HepG2 (cell line): ENCODE measurements around the gene MXI1. TPM values are rescaled to one million over a fixed set of nuclear protein-coding genes. Genes with fewer than 3 reads are reported as not detected.

Source experiments
- ARHGAP35 ChIP-seq: sonication (generic); formaldehyde crosslinking; IDR thresholded peaks from 2 replicates; pipeline ENCODE4 v1.9.0; 2022; ENCODE audit warnings: mild to moderate bottlenecking, inconsistent platforms, moderate library complexity, missing genetic modification reagents, borderline replicate concordance
- CTCF ChIP-seq: sonication (generic); formaldehyde crosslinking; IDR thresholded peaks from 2 replicates; pipeline ENCODE4 v1.5.0; 2020; ENCODE audit warnings: mild to moderate bottlenecking, missing genetic modification reagents, moderate library complexity
- IRF2 ChIP-seq: IDR thresholded peaks from 2 replicates; pipeline ENCODE4 v1.6.1; 2018; ENCODE audit warnings: missing genetic modification reagents, missing compliant biosample characterization
- MAFK ChIP-seq, 2 experiments: IDR thresholded peaks in 1 of 2; conservative IDR thresholded peaks in 1 of 2; 2 replicates each; pipeline ENCODE4 v1.6.1; 2011; ENCODE audit warnings: improper control_type of control experiment in 2 of 2, low read length in 2 of 2
- REST ChIP-seq, 2 experiments: IDR thresholded peaks; 2 replicates each; pipeline ENCODE4 v1.6.1; 2011 to 2012; ENCODE audit warnings: low read length in 2 of 2, borderline replicate concordance in 1 of 2, low read depth in 1 of 2, mild to moderate bottlenecking in 1 of 2, moderate library complexity in 1 of 2
- RXRA ChIP-seq: sonication (generic); formaldehyde crosslinking; IDR thresholded peaks from 2 replicates; pipeline ENCODE4 v1.5.1; 2020; ENCODE audit warnings: missing genetic modification reagents
- SMAD3 ChIP-seq: sonication (generic); formaldehyde crosslinking; IDR thresholded peaks from 2 replicates; pipeline ENCODE4 v1.4.0; 2020; ENCODE audit warnings: missing genetic modification reagents
- STAG1 ChIP-seq: sonication (generic); formaldehyde crosslinking; IDR thresholded peaks from 2 replicates; pipeline ENCODE4 v1.4.0; 2020; ENCODE audit warnings: missing genetic modification reagents
- TEAD3 ChIP-seq: optimal IDR thresholded peaks from 2 replicates; pipeline ENCODE3; 2016; ENCODE audit warnings: borderline replicate concordance
- ZFX ChIP-seq: sonication (generic); formaldehyde crosslinking; IDR thresholded peaks from 2 replicates; pipeline ENCODE4 v1.4.0; 2020; ENCODE audit warnings: mild to moderate bottlenecking, low read depth, missing genetic modification reagents, moderate library complexity
- ZFY ChIP-seq: sonication (generic); formaldehyde crosslinking; IDR thresholded peaks from 2 replicates; pipeline ENCODE4 v1.4.0; 2020; ENCODE audit warnings: missing genetic modification reagents
- ZNF281 ChIP-seq: sonication (generic); formaldehyde crosslinking; IDR thresholded peaks from 2 replicates; pipeline ENCODE4 v1.4.0; 2020; ENCODE audit warnings: missing genetic modification reagents, borderline replicate concordance
- ZNF430 ChIP-seq: sonication (generic); formaldehyde crosslinking; IDR thresholded peaks from 2 replicates; pipeline ENCODE4 v1.9.0; 2021; ENCODE audit warnings: mild to moderate bottlenecking, missing genetic modification reagents
- ZNF460 ChIP-seq: sonication (generic); formaldehyde crosslinking; IDR thresholded peaks from 2 replicates; pipeline ENCODE4 v1.5.1; 2020; ENCODE audit warnings: missing genetic modification reagents, mild to moderate bottlenecking, borderline replicate concordance
- ZNF549 ChIP-seq: sonication (generic); formaldehyde crosslinking; IDR thresholded peaks from 2 replicates; pipeline ENCODE4 v1.5.0; 2020; ENCODE audit warnings: missing genetic modification reagents
- ZNF724P ChIP-seq: sonication (generic); formaldehyde crosslinking; IDR thresholded peaks from 2 replicates; pipeline ENCODE4 v1.8.0; 2022; ENCODE audit warnings: missing genetic modification reagents, borderline replicate concordance
- polyA plus RNA-seq, 8 experiments: library from polyadenylated mRNA; depleted of rRNA in 3 of 8; stranded (reverse) in 7 of 8; unstranded in 1 of 8; fragments of >200 nt; fragmentation: Illumina TruSeq in 4 of 8; extraction: Trizol in 4 of 8; gene quantifications; 2 replicates each; pipeline versions ENCODE4 v1.2.1 to v1.2.3, GENCODE V29; 2011 to 2016; ENCODE audit warnings: low read depth in 4 of 8, missing spikeins in 1 of 8, mixed read lengths in 1 of 8; ENCODE audit not compliant: insufficient read depth in 1 of 8
- total RNA-seq, 5 experiments: library from RNA; depleted of rRNA; stranded (reverse); fragments of >200 nt; fragmentation: Illumina TruSeq; extraction: Trizol; gene quantifications; 2 replicates each; pipeline ENCODE4 v1.2.3, GENCODE V29; 2016; ENCODE audit warnings: low read depth in 1 of 5

MXI1 gene
- total and polyA plus RNA-seq, 2 of the 13 experiments (the other 11 are each of a cell fraction or from before 2014, with no cell fraction given) = 6.6 to 22.0 TPM

DNA sequence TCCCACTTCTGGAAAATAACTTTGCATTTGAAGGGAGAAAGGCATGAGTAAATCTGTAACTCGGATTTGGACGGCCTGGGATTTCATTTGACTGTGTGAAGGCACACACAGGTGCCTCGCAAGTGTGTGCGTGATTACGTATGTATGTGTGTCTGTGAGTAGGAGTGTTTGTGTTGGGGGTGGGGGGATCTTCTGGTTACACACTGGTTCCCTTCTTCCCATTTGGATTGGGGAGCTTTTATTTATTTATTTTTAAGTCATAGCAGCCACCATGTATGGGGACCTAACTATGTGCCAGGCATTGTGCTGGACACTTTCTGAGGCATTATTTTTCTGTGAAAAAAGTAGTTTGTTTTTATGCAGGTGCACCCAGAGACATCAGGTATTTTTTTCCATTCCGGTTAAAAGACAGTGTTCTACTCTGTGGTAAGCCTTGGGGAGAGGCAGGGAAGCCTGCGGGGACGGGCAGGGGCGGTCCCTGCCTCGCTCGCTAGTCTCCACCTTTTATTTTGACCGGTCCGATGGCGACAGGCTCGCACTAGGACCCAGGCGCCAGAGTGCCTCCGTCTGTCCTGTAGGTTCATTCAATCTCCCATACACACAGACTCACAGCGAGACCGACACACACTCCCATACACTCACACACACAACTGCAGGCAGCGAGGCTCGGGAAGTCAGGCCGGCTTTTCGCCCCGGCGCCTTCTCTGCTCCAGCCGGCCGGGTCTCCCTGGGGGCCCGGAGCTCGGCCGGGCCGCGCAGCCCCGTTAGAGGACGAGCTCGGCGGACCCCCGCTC lies at the start of gene MXI1 (continued):
- TF ChIP-seq STAG1 (CRISPR knock-in tag) = peak; percentile 24; the same call in 1 of the 2 replicates
- TF ChIP-seq IRF2 (CRISPR knock-in tag) = 0 out of 2 replicates have a peak, but pooled peaks have one; percentile 49
- TF ChIP-seq MAFK (conservative IDR thresholded peaks at IDR 0.05 in 1 of 2, IDR thresholded peaks at IDR 0.05 in 1 of 2; ENCODE audit: low read length in 2 of 2) = no peak
- peak; percentile 25; the same call in 1 of the 2 replicates for TF ChIP-seq ZNF460
- TF ChIP-seq ZFX (CRISPR knock-in tag) = peak; percentile 45; the same call in 1 of the 2 replicates
- TF ChIP-seq REST (IDR thresholded peaks at IDR 0.05; ENCODE audit: borderline replicate concordance in 1 of 2, low read depth in 1 of 2, low read length in 2 of 2) = 0 out of 4 replicates have a peak, but pooled peaks of 1 of the 2 experiments have one; percentile 14
- peak; percentile 27; the same call in 1 of the 2 replicates for TF ChIP-seq ZNF281 (CRISPR knock-in tag)
- TF ChIP-seq RXRA (CRISPR knock-in tag) = peak; percentile 41; the same call in 1 of the 2 replicates
- TF ChIP-seq ZNF724P (CRISPR knock-in tag) = no peak; the same call in 1 of the 2 replicates
- TF ChIP-seq SMAD3 = no peak
- peak; percentile 12; the same call in 1 of the 2 replicates for TF ChIP-seq CTCF (CRISPR knock-in tag)
- TF ChIP-seq ARHGAP35 (CRISPR knock-in tag) = no peak
- TF ChIP-seq ZNF549 (CRISPR knock-in tag) = no peak
- 0 out of 2 replicates have a peak, but pooled peaks have one; percentile 6 for TF ChIP-seq ZNF430 (CRISPR knock-in tag)
- peak; percentile 51 for TF ChIP-seq ZFY
- peak; percentile 67 for TF ChIP-seq TEAD3 (CRISPR knock-in tag)
